Renal cortical epithelial cell (primary cell): Measurements from ENCODE around the gene RESP18. TPM values are rescaled to one million over a fixed set of nuclear protein-coding genes. Genes with fewer than 3 reads are reported as not detected.

ENCODE experiments used
- DNase-seq: peaks from one replicate; pipeline ENCODE4 v3.0.0-alpha.2; 2011; ENCODE audit warnings: low read depth
- total RNA-seq: library from RNA; depleted of rRNA; stranded (reverse); fragments of >200 nt; gene quantifications from 2 replicates; pipeline ENCODE4 v1.2.3, GENCODE V29; 2014

Gene RESP18
- total RNA-seq, 1 donor from 2014 or later, result not detected

DNA sequence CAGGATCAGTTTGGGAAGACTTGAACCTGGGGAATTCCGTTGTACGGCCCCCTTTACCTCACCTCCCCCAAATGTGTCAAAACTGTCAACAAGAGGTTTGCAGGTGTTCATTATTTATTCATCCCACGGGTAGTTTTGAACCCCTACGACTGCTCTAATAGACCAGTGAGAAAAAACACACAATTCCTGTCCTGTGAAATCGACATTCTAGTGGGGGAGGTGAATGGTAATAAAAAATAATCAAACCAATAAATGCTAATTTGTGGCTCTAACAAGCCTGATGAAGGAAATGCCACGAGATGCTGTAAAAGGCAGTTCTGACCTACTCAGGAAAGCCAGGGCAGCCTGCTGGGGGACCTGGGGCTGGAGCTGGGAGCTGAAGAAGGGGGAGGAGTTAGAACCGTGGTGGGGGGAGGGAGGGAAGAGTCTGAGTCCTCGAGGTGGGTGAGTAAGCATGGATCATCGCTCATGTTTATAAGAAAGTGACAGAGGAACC, 53.8 kb downstream of the RESP18 start:
- DNase-seq, result peak; percentile 23

- DNase-seq, result peak; percentile 56
Observed at GRCh38 chr2:219277703-219278654, 54.6 kb downstream of the RESP18 start.

Other genes with a start within 250 kb of the RESP18 start
- gene NHEJ1, start 171.9 kb downstream of the RESP18 start, total RNA-seq, result 18.4 and 24.6 TPM in 2 replicates
- gene SLC23A3, start 162.7 kb downstream of the RESP18 start, total RNA-seq, result 1.0 and 1.6 TPM in 2 replicates
- gene CNPPD1, start 155.8 kb downstream of the RESP18 start, total RNA-seq, result 39.1 and 46.3 TPM in 2 replicates
- 65.6 and 73.5 TPM in 2 replicates for gene RETREG2, start 154.5 kb downstream of the RESP18 start, total RNA-seq
- gene ZFAND2B, start 126.0 kb downstream of the RESP18 start, total RNA-seq, result 18.4 and 30.9 TPM in 2 replicates
- gene ABCB6, start 113.8 kb downstream of the RESP18 start, total RNA-seq, result 17.2 and 23.9 TPM in 2 replicates
- 21.2 and 78.7 TPM in 2 replicates for gene ATG9A, start 103.1 kb downstream of the RESP18 start, total RNA-seq
- gene ANKZF1, start 102.9 kb downstream of the RESP18 start, total RNA-seq, result 35.8 and 53.4 TPM in 2 replicates
- 9.8 and 12.9 TPM in 2 replicates for gene GLB1L, start 87.3 kb downstream of the RESP18 start, total RNA-seq
- gene STK16, start 87.3 kb downstream of the RESP18 start, total RNA-seq, result 30.7 and 52.7 TPM in 2 replicates
- 0.25 TPM in 1 of 2 replicates, not detected in the other for gene TUBA4B, start 79.5 kb downstream of the RESP18 start, total RNA-seq
- 70.9 and 239 TPM in 2 replicates for gene TUBA4A, start 78.8 kb downstream of the RESP18 start, total RNA-seq
- gene DNAJB2, start 53.4 kb downstream of the RESP18 start, total RNA-seq, result 83.7 and 90.7 TPM in 2 replicates
- 0.35 and 0.52 TPM in 2 replicates for gene PTPRN, start 23.3 kb downstream of the RESP18 start, total RNA-seq
- gene DNPEP, start 55.2 kb upstream of the RESP18 start, total RNA-seq, result 53.1 and 61.0 TPM in 2 replicates
- gene DES, start 85.6 kb upstream of the RESP18 start, total RNA-seq, result 0.30 and 0.69 TPM in 2 replicates
- gene SPEG, start 102.1 kb upstream of the RESP18 start, total RNA-seq, result 2.3 and 10.8 TPM in 2 replicates
- gene GMPPA, start 166.1 kb upstream of the RESP18 start, total RNA-seq, result 32.0 and 43.2 TPM in 2 replicates
- gene ASIC4, start 181.7 kb upstream of the RESP18 start, total RNA-seq, result not detected in 2 replicates
- gene CHPF, start 211.1 kb upstream of the RESP18 start, total RNA-seq, result 73.8 and 136 TPM in 2 replicates
- gene TMEM198, start 211.3 kb upstream of the RESP18 start, total RNA-seq, result 1.6 and 2.2 TPM in 2 replicates
- 20.8 and 145 TPM in 2 replicates for gene OBSL1, start 238.8 kb upstream of the RESP18 start, total RNA-seq
- 0.70 TPM in 1 of 2 replicates, not detected in the other for gene INHA, start 239.6 kb upstream of the RESP18 start, total RNA-seq